Activated CD8-positive, alpha-beta T cell treated with anti-CD3 and anti-CD28 coated beads for 36 hours (primary cell): ENCODE results near the gene TRPM3. TPM values are rescaled to one million over a fixed set of nuclear protein-coding genes. Genes with fewer than 3 reads are reported as not detected.
A peak's percentile ranks its signal among the peaks of the same experiment; 100 is the strongest.

ENCODE experiments used
- ATAC-seq: fragments of 200-7000 bp; cut with Tn5 transposase; one replicate; pipeline ENCODE4 v1.10.0; 2021; ENCODE audit warnings: mild to moderate bottlenecking, moderate library complexity
- CTCF ChIA-PET: fragments of 350-600 bp; sonication (Branson Sonifier 250); formaldehyde crosslinking; loops from one replicate; lab custom pipeline; 2021; ENCODE audit warnings: antibody characterized with exemption; lab: Charles Lee
- POLR2A ChIA-PET: fragments of 350-600 bp; sonication (Branson Sonifier 250); formaldehyde crosslinking; loops from one replicate; lab custom pipeline; 2021; ENCODE audit warnings: antibody characterized with exemption; lab: Charles Lee
- DNase-seq: peaks from one replicate; pipeline ENCODE4 v3.0.0-alpha.2; 2020
- H3K27ac Mint-ChIP-seq: one replicate; pipeline ENCODE4 v1.8.0; 2021; ENCODE audit warnings: mild to moderate bottlenecking, mixed read lengths
- H3K27me3 Mint-ChIP-seq: one replicate; pipeline ENCODE4 v1.8.0; 2021; ENCODE audit warnings: mixed read lengths
- H3K36me3 Mint-ChIP-seq: one replicate; pipeline ENCODE4 v1.8.0; 2021; ENCODE audit warnings: low read depth, mixed read lengths
- H3K4me1 Mint-ChIP-seq: one replicate; pipeline ENCODE4 v1.8.0; 2021; ENCODE audit warnings: low read depth, mixed read lengths
- H3K4me3 Mint-ChIP-seq: one replicate; pipeline ENCODE4 v1.8.0; 2021; ENCODE audit warnings: mild to moderate bottlenecking, moderate library complexity, mixed read lengths
- H3K9me3 Mint-ChIP-seq: one replicate; pipeline ENCODE4 v1.8.0; 2021; ENCODE audit warnings: mixed read lengths
- CTCF ChIP-seq: fragments of 200-600 bp; IDR thresholded peaks from one replicate; pipeline ENCODE4 v1.8.0; 2022; ENCODE audit warnings: antibody characterized with exemption, mild to moderate bottlenecking
- intact Hi-C: fragments of 100-400 bp; cut with micrococcal nuclease; formaldehyde crosslinking; loops from one replicate; pipeline ENCODE4 v1.10.0; 2022
- total RNA-seq, 2 experiments: library from RNA; stranded (reverse); gene quantifications; one replicate each; pipeline ENCODE4 v1.2.3, GENCODE V29; 2021

Gene TRPM3
- total RNA-seq, 2 experiments from 2014 or later, result not detected

GRCh38 chr9:70569791-70570190, 551.6 kb downstream of the TRPM3 start:
- Mint-ChIP-seq H3K9me3 (no peaks in the 10 kb centered on the region), H3K27ac (no peak overlapping the region), H3K27me3 (no peaks in the 10 kb centered on the region), H3K4me3 (no peak overlapping the region), H3K36me3 (no peaks in the 10 kb centered on the region), H3K4me1 (peaks cover 22% of the 10 kb centered on the region)
- no peak for TF ChIP-seq CTCF
- intact Hi-C loops, result no loop called here
- CTCF ChIA-PET, result interaction anchor here (1.8 kb wide), 1 partner anchor 32 kb away, joined by 7 read pairs; no protein-coding TSS in a partner anchor
- DNase-seq (no peak), ATAC-seq (no peak)
- POLR2A ChIA-PET, result no interaction called here

GRCh38 chr9:70569070-70569772, 552.2 kb downstream of the TRPM3 start:
- POLR2A ChIA-PET, result interaction anchor here (0.7 kb wide), 1 partner anchor 149 kb away, joined by 4 read pairs; no protein-coding TSS in a partner anchor
- TF ChIP-seq CTCF, result no peak
- CTCF ChIA-PET, result interaction anchor here (1.3 kb wide), 1 partner anchor 33 kb away, joined by 4 read pairs; no protein-coding TSS in a partner anchor
- Mint-ChIP-seq H3K36me3 (no peaks in the 10 kb centered on the region), H3K9me3 (no peaks in the 10 kb centered on the region), H3K4me1 (peaks cover 28% of the 10 kb centered on the region), H3K27me3 (no peaks in the 10 kb centered on the region), H3K27ac (no peak overlapping the region), H3K4me3 (no peak overlapping the region)
- DNase-seq (no peak), ATAC-seq (no peak)
- intact Hi-C loops, result no loop called here

GRCh38 chr9:70567511-70567910, 553.9 kb downstream of the TRPM3 start:
- intact Hi-C loops, result no loop called here
- Mint-ChIP-seq H3K27me3 (no peaks in the 10 kb centered on the region), H3K4me1 (peaks cover 43% of the 10 kb centered on the region), H3K27ac (no peak overlapping the region), H3K36me3 (no peaks in the 10 kb centered on the region), H3K9me3 (no peaks in the 10 kb centered on the region), H3K4me3 (no peak overlapping the region)
- CTCF ChIA-PET, result interaction anchor here (1.3 to 1.5 kb wide), 3 partner anchors 18 to 35 kb away, joined by 4 to 7 read pairs (median 4); no protein-coding TSS in a partner anchor
- no peak for DNase-seq
- ATAC-seq, result no peak
- POLR2A ChIA-PET, result interaction anchor here (1.1 to 2.8 kb wide), 2 partner anchors 29 to 155 kb away, joined by 3 to 8 read pairs; no protein-coding TSS in a partner anchor
- no peak for TF ChIP-seq CTCF

GRCh38 chr9:70566751-70567150, 554.7 kb downstream of the TRPM3 start:
- ATAC-seq, result peak; percentile 2

More at GRCh38 chr9:70566751-70567150, 554.7 kb downstream of the TRPM3 start:
- Mint-ChIP-seq H3K36me3 (no peaks in the 10 kb centered on the region), H3K27me3 (no peaks in the 10 kb centered on the region), H3K27ac (peak overlapping the region; percentile 40), H3K9me3 (no peaks in the 10 kb centered on the region), H3K4me1 (peaks cover 46% of the 10 kb centered on the region), H3K4me3 (peak overlapping the region; percentile 33)
- intact Hi-C loops, result no loop called here
- TF ChIP-seq CTCF, result no peak
- ChIA-PET POLR2A (interaction anchor here (1.1 to 2.8 kb wide), 4 partner anchors 28 to 154 kb away, joined by 3 to 8 read pairs (median 6); no protein-coding TSS in a partner anchor), CTCF (interaction anchor here (1.1 to 1.5 kb wide), 4 partner anchors 19 to 59 kb away, joined by 3 to 7 read pairs (median 4); no protein-coding TSS in a partner anchor)
- DNase-seq, result peak; percentile 52
